Endothelial cell of umbilical vein (primary cell): ENCODE results near the gene HPS3. TPM values are rescaled to one million over a fixed set of nuclear protein-coding genes. Genes with fewer than 3 reads are reported as not detected.
A peak's percentile ranks its signal among the peaks of the same experiment; 100 is the strongest.

Experiments
- Bru-seq: library from RNA; stranded (reverse); fragments of 400-500 nt; gene quantifications from one replicate; lab custom pipeline; 2021; lab: Mats Ljungman, UMichigan
- BruChase-seq, 2 experiments: library from RNA; stranded (reverse); fragments of 400-500 nt; gene quantifications; one replicate each; lab custom pipeline; 2021; lab: Mats Ljungman, UMichigan
- BruUV-seq: library from RNA; stranded (reverse); fragments of 400-500 nt; replicated peaks from 2 replicates; lab custom pipeline; 2021; lab: Mats Ljungman, UMichigan
- CTCF ChIA-PET: fragments of 300-600, 350-600 bp; sonication (Branson Sonifier 250); formaldehyde crosslinking; loops from one replicate; lab custom pipeline; 2021; ENCODE audit warnings: antibody characterized with exemption, inconsistent platforms; lab: Charles Lee
- POLR2A ChIA-PET: fragments of 300-600, 350-600 bp; sonication (Branson Sonifier 250); formaldehyde crosslinking; loops from one replicate; lab custom pipeline; 2021; ENCODE audit warnings: antibody characterized with exemption, inconsistent platforms; lab: Charles Lee
- DNase-seq: peaks from one replicate; pipeline ENCODE4 v3.0.0-alpha.2; 2011; ENCODE audit warnings: low read depth, low spot score
- FAIRE-seq: peaks from 2 replicates; lab custom pipeline; 2011; peaks lifted over from hg19 to GRCh38; lab: Jason Lieb, UNC
- H2AFZ ChIP-seq: 2 replicates; pipeline ENCODE4 v1.6.0; 2012; ENCODE audit warnings: low read depth, low read length, control low read depth, inconsistent platforms
- H3K27ac ChIP-seq: 2 replicates; pipeline ENCODE4 v1.5.1; 2011; ENCODE audit warnings: low read depth, mild to moderate bottlenecking, control low read depth, low read length, moderate library complexity; ENCODE audit not compliant: insufficient read depth
- H3K27me3 ChIP-seq, 2 experiments: 2 replicates each; pipeline versions ENCODE4 v1.6.0 to v1.6.1; 2011; ENCODE audit warnings: low read length in 2 of 2, mixed read lengths in 1 of 2; ENCODE audit not compliant: control insufficient read depth in 2 of 2, insufficient read depth in 2 of 2
- H3K36me3 ChIP-seq, 2 experiments: 2 replicates in 1 of 2; 3 replicates in 1 of 2; pipeline ENCODE4 v1.5.1; 2011; ENCODE audit warnings: low read length in 2 of 2, mild to moderate bottlenecking in 1 of 2, moderate library complexity in 1 of 2; ENCODE audit not compliant: control insufficient read depth in 2 of 2, insufficient read depth in 2 of 2; ENCODE audit errors: extremely low read depth in 1 of 2
- H3K4me1 ChIP-seq: 3 replicates; pipeline ENCODE4 v1.5.1; 2011; ENCODE audit warnings: mild to moderate bottlenecking, low read length; ENCODE audit not compliant: control insufficient read depth, insufficient read depth; ENCODE audit errors: extremely low read depth
- H3K4me2 ChIP-seq: 2 replicates; pipeline ENCODE4 v1.6.1; 2011; ENCODE audit warnings: low read length, control low read depth, mixed read lengths; ENCODE audit not compliant: insufficient read depth
- H3K4me3 ChIP-seq, 3 experiments: fragments of 200-600 bp in 1 of 3; sonication (generic), shearing (Covaris generic) in 1 of 3; replicated peaks in 1 of 3; 2 replicates each; pipeline ENCODE4 v1.5.1; 2011 to 2016; ENCODE audit warnings: control low read depth in 3 of 3, low read length in 3 of 3, mild to moderate bottlenecking in 2 of 3, inconsistent platforms in 1 of 3, low read depth in 1 of 3, moderate library complexity in 1 of 3; ENCODE audit not compliant: insufficient read depth in 1 of 3
- H3K79me2 ChIP-seq: 2 replicates; pipeline ENCODE4 v1.6.0; 2012; ENCODE audit warnings: low read length, inconsistent platforms; ENCODE audit not compliant: control insufficient read depth, insufficient read depth
- H3K9ac ChIP-seq: replicated peaks from 2 replicates; pipeline ENCODE3; 2011; ENCODE audit warnings: low read length, control low read depth; ENCODE audit not compliant: insufficient read depth; ENCODE audit errors: extremely low read depth
- H3K9me1 ChIP-seq: replicated peaks from 3 replicates; pipeline ENCODE4 v1.6.0; 2011; ENCODE audit warnings: mild to moderate bottlenecking, low read length; ENCODE audit not compliant: control insufficient read depth, insufficient read depth; ENCODE audit errors: extremely low read depth
- H3K9me3 ChIP-seq: replicated peaks from 2 replicates; pipeline ENCODE4 v1.5.1; 2012; ENCODE audit warnings: low read length, inconsistent platforms; ENCODE audit not compliant: control insufficient read depth, insufficient read depth
- H4K20me1 ChIP-seq: replicated peaks from 2 replicates; pipeline ENCODE3; 2011; ENCODE audit warnings: mild to moderate bottlenecking, low read length; ENCODE audit not compliant: control insufficient read depth, insufficient read depth; ENCODE audit errors: extremely low read depth
- EZH2 ChIP-seq: IDR thresholded peaks from 2 replicates; pipeline ENCODE4 v1.6.1; 2012; ENCODE audit warnings: borderline replicate concordance, low read depth, mild to moderate bottlenecking, moderate library complexity, low read length, inconsistent platforms; ENCODE audit not compliant: severe bottlenecking
- FOS ChIP-seq: IDR thresholded peaks from 2 replicates; pipeline ENCODE4 v1.6.1; 2011; ENCODE audit warnings: mild to moderate bottlenecking, low read length, moderate library complexity, borderline replicate concordance; ENCODE audit not compliant: insufficient read depth
- GATA2 ChIP-seq: IDR thresholded peaks from 2 replicates; pipeline ENCODE4 v1.7.0; 2011; ENCODE audit warnings: low read depth, mild to moderate bottlenecking, moderate library complexity, mixed read lengths, low read length; ENCODE audit not compliant: insufficient read length, insufficient read depth
- JUN ChIP-seq: IDR thresholded peaks from 2 replicates; pipeline ENCODE4 v1.6.1; 2011; ENCODE audit warnings: borderline replicate concordance, low read depth; ENCODE audit not compliant: insufficient read length, insufficient read depth
- MYC ChIP-seq: IDR thresholded peaks from one replicate; pipeline ENCODE4 v1.6.1; 2011; ENCODE audit warnings: mild to moderate bottlenecking, low read depth, low read length
- POLR2A ChIP-seq: IDR thresholded peaks from 2 replicates; pipeline ENCODE4 v1.6.1; 2012; ENCODE audit warnings: low read depth, mild to moderate bottlenecking, control low read depth, low read length
- POLR2AphosphoS5 ChIP-seq: IDR thresholded peaks from 2 replicates; pipeline ENCODE4 v1.6.1; 2012; ENCODE audit warnings: low read depth, mild to moderate bottlenecking, control low read depth, low read length, moderate library complexity; ENCODE audit not compliant: insufficient read depth
- dilution Hi-C: fragments of 300-500 bp; cut with MboI; formaldehyde crosslinking; loops from one replicate; pipeline ENCODE4 v1.15.0; 2019; ENCODE audit warnings: low sequenced_read_pairs; ENCODE audit not compliant: extremely low pct_ligation_motif_present
- intact Hi-C: fragments of 100-400 bp; cut with micrococcal nuclease; formaldehyde crosslinking; loops from one replicate; pipeline ENCODE4 v1.10.0; 2022
- long read RNA-seq: library from polyadenylated mRNA; stranded (forward); transcript quantifications from one replicate; pipeline ENCODE4 v2.0.0, GENCODE V29; 2021
- polyA minus RNA-seq, 3 experiments: library from RNA; depleted of rRNA, polyadenylated mRNA; stranded (reverse); fragments of >200 nt; gene quantifications; 1 replicate in 1 of 3; 2 replicates in 2 of 3; pipeline ENCODE4 v1.2.3, GENCODE V29; 2011
- polyA plus RNA-seq, 4 experiments: library from polyadenylated mRNA; depleted of rRNA in 3 of 4; stranded (reverse) in 3 of 4; unstranded in 1 of 4; fragments of >200 nt; gene quantifications; 2 replicates each; pipeline versions ENCODE4 v1.2.1 to v1.2.3, GENCODE V29; 2011 to 2012; ENCODE audit warnings: missing spikeins in 1 of 4
- total RNA-seq: library from RNA; stranded (reverse); gene quantifications from 2 replicates; pipeline ENCODE4 v1.2.3, GENCODE V29; 2021
- TF ChIP-seq, protein P1 (sequence below): IDR thresholded peaks from 2 replicates; pipeline ENCODE4 v1.6.1; 2011; ENCODE audit not compliant: insufficient read depth, insufficient read length
- TF ChIP-seq, protein P2 (sequence below), 2 donors: IDR thresholded peaks; 1 replicate in 1 of 2; 2 replicates in 1 of 2; pipeline ENCODE4 v1.5.1; 2011; ENCODE audit warnings: low read length in 2 of 2, mild to moderate bottlenecking in 2 of 2, moderate library complexity in 2 of 2, control low read depth in 1 of 2, inconsistent platforms in 1 of 2, low read depth in 1 of 2; ENCODE audit not compliant: insufficient read depth in 1 of 2; ENCODE audit errors: extremely low read depth in 1 of 2

Gene HPS3, protein sequence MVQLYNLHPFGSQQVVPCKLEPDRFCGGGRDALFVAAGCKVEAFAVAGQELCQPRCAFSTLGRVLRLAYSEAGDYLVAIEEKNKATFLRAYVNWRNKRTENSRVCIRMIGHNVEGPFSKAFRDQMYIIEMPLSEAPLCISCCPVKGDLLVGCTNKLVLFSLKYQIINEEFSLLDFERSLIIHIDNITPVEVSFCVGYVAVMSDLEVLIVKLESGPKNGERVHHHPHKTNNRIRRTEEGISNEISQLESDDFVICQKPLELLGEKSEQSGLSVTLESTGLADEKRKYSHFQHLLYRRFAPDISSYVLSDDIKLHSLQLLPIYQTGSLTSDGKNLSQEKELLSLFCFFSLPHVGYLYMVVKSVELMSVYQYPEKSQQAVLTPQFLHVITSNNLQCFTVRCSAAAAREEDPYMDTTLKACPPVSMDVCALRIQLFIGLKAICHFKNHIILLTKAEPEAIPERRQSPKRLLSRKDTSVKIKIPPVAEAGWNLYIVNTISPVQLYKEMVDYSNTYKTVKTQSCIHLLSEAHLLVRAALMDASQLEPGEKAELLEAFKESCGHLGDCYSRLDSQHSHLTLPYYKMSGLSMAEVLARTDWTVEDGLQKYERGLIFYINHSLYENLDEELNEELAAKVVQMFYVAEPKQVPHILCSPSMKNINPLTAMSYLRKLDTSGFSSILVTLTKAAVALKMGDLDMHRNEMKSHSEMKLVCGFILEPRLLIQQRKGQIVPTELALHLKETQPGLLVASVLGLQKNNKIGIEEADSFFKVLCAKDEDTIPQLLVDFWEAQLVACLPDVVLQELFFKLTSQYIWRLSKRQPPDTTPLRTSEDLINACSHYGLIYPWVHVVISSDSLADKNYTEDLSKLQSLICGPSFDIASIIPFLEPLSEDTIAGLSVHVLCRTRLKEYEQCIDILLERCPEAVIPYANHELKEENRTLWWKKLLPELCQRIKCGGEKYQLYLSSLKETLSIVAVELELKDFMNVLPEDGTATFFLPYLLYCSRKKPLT
- total RNA-seq: 16.1 and 17.8 TPM in 2 replicates
- polyA plus RNA-seq: 6.7 and 8.8 TPM in 2 replicates
- 11.3 and 12.4 TPM in 2 replicates for polyA plus RNA-seq (2011; cell fraction: cytosol; rRNA removed)
- polyA plus RNA-seq (2011; cell fraction: nucleus; rRNA removed): 13.6 and 15.1 TPM in 2 replicates
- 11.4 and 14.6 TPM in 2 replicates for polyA plus RNA-seq (2012)
- polyA minus RNA-seq: 11.8 and 13.9 TPM in 2 replicates
- 17.3 TPM for polyA minus RNA-seq (2011; cell fraction: cytosol; rRNA and poly(A)+ RNA removed)
- polyA minus RNA-seq (2011; cell fraction: nucleus; rRNA and poly(A)+ RNA removed): 9.9 and 13.8 TPM in 2 replicates
- Bru-seq, nascent RNA: percentile 70 among the genes with signal in this experiment
- BruChase-seq, experiment 1, labeled RNA remaining after a 6-hour chase: percentile 61 among the genes with signal in this experiment
- BruChase-seq, experiment 2, labeled RNA remaining after a 2-hour chase: percentile 62 among the genes with signal in this experiment
- long read RNA-seq, full-length matches to known transcripts: 39 of 56 reads
- long read RNA-seq, partial matches to known transcripts: 3 of 56 reads
- long read RNA-seq, other reads (novel, unspliced or antisense): 14 of 56 reads

DNA sequence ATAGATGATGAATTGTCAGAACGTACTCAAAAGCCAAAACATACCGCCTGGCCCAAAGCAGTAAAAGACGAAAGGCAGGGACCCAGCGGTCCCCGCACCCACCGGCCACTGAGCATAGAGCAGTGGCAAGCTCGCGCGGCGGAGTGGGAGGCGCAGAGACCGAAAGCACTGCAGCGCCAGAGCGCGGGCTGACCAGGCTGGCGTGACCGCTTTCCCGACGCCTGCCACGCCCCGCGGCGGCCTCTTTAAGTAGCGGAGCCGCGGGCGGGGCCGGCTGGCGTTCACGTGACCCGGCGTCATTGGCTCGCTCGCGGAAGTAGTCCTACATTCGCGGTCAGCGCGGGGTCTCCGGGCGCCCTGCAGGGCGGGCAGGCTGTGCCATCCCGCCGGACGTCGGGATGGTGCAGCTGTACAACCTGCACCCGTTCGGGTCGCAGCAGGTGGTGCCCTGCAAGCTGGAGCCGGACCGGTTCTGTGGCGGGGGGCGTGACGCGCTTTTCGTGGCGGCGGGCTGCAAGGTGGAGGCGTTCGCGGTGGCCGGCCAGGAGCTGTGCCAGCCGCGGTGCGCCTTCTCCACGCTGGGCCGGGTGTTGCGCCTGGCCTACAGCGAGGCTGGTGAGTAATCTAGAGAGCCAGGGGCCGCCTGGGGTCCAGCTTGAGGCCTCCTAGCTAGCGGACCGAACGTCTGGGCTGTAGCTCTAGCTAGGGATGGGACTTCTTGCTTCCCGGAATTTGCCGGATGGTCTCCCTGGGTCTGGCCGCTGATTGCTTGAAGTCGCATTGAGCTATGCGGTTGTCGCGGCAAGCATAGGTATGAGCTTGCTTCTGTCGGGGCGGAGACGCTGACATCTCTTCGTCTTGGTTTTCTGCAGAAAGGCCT lies at the start of gene HPS3:
Gene HPS3, plus strand, starts transcription at position 313 of the 880 bp plus-strand sequence. Its CDS starts 86 bp downstream, at position 399.
- intact Hi-C loops (loop anchor here (1.0 to 2.0 kb wide), 5 partner anchors 43 to 248 kb away; partner anchors contain the start of genes HLTF and TM4SF1), dilution Hi-C loops (no loop called here)
- ChIA-PET POLR2A (interaction anchor here (0.9 kb wide), 1 partner anchor 174 kb away, joined by 5 read pairs; no protein-coding TSS in a partner anchor), CTCF (interaction anchor here (0.9 to 2.8 kb wide), 10 partner anchors 9 to 359 kb away, joined by 3 to 30 read pairs (median 5); partner anchors contain the start of gene TM4SF18)
- H3K27me3 ChIP-seq: peaks cover 0 to 1% of the 10 kb centered on the region in 2 experiments
- peaks cover 2% of the 10 kb centered on the region for H3K79me2 ChIP-seq
- BruUV-seq: TSS peak; percentile 34
- TF ChIP-seq, protein P1, sequence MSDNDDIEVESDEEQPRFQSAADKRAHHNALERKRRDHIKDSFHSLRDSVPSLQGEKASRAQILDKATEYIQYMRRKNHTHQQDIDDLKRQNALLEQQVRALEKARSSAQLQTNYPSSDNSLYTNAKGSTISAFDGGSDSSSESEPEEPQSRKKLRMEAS: peak; percentile 83
- no peak for TF ChIP-seq MYC
- TF ChIP-seq FOS: no peak
- TF ChIP-seq EZH2: no peak
- peak; percentile 91 for TF ChIP-seq POLR2A
- TF ChIP-seq POLR2AphosphoS5: peak; percentile 90
- no peak for TF ChIP-seq GATA2
- no peak for TF ChIP-seq JUN
- TF ChIP-seq, protein P2, sequence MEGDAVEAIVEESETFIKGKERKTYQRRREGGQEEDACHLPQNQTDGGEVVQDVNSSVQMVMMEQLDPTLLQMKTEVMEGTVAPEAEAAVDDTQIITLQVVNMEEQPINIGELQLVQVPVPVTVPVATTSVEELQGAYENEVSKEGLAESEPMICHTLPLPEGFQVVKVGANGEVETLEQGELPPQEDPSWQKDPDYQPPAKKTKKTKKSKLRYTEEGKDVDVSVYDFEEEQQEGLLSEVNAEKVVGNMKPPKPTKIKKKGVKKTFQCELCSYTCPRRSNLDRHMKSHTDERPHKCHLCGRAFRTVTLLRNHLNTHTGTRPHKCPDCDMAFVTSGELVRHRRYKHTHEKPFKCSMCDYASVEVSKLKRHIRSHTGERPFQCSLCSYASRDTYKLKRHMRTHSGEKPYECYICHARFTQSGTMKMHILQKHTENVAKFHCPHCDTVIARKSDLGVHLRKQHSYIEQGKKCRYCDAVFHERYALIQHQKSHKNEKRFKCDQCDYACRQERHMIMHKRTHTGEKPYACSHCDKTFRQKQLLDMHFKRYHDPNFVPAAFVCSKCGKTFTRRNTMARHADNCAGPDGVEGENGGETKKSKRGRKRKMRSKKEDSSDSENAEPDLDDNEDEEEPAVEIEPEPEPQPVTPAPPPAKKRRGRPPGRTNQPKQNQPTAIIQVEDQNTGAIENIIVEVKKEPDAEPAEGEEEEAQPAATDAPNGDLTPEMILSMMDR (IDR thresholded peaks at IDR 0.05; ENCODE audit: extremely low read depth in 1 of 2, insufficient read depth in 1 of 2, low read depth in 1 of 2, low read length in 2 of 2): no peak
- FAIRE-seq: peak; percentile 94
- no peaks in the 10 kb centered on the region for H3K9me1 ChIP-seq
- H3K9me3 ChIP-seq: no peaks in the 10 kb centered on the region
- H3K4me1 ChIP-seq: peaks cover 7% of the 10 kb centered on the region
- H3K36me3 ChIP-seq: no peaks in the 10 kb centered on the region
- peak within 1 kb of the TSS; percentile 65 for H3K9ac ChIP-seq
- no peaks in the 10 kb centered on the region for H4K20me1 ChIP-seq
- H3K27ac ChIP-seq: peak within 1 kb of the TSS; percentile 30
- H3K4me3 ChIP-seq: peak within 1 kb of the TSS; percentile 53 to 85 (median 82)
- H2AFZ ChIP-seq: peak within 1 kb of the TSS; percentile 96
- DNase-seq: peak; percentile 91
- H3K4me2 ChIP-seq: peak within 1 kb of the TSS; percentile 91
